GM12875 (cell line): Measurements from ENCODE around the gene CHAT.

ENCODE experiments used
- H3K4me3 ChIP-seq: one replicate; pipeline ENCODE4 v1.5.1; 2011; ENCODE audit warnings: low read depth, low read length, control low read depth
- TF ChIP-seq, protein P1 (sequence below): IDR thresholded peaks from 2 replicates; pipeline ENCODE4 v1.5.1; 2011; ENCODE audit warnings: low read depth, mild to moderate bottlenecking, control low read depth, inconsistent platforms, low read length, moderate library complexity, borderline replicate concordance; ENCODE audit not compliant: insufficient read depth

CHAT gene

DNA sequence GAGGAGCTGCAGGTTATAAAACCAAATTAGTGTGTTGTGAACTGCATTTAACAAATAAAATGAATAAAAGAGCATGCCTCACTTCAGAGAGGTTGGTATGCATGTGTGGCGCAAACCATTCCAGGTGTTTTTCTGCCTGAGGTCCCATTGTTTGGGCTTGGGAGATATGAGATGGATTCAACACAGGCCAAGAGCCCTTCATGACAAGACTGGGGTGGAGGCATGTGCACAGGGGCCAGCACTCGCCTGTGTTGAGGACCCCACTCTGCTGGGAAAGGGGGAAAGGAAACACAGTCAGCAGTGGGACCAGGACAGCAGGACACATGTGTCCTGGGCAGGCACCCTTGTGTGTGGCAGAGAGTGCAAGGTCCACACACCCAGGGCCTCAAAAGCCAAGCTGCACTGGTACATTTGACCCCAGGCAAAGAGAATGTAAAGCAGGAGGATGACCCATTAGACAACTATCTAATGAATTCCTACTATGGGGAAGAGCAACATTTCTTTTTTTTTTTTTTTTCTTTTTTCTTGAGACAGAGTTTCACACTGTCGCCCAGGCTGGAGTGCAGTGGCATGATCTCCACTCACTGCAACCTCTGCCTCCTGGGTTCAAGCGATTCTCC, 12.9 kb upstream of the CHAT start:
- TF ChIP-seq, protein P1, sequence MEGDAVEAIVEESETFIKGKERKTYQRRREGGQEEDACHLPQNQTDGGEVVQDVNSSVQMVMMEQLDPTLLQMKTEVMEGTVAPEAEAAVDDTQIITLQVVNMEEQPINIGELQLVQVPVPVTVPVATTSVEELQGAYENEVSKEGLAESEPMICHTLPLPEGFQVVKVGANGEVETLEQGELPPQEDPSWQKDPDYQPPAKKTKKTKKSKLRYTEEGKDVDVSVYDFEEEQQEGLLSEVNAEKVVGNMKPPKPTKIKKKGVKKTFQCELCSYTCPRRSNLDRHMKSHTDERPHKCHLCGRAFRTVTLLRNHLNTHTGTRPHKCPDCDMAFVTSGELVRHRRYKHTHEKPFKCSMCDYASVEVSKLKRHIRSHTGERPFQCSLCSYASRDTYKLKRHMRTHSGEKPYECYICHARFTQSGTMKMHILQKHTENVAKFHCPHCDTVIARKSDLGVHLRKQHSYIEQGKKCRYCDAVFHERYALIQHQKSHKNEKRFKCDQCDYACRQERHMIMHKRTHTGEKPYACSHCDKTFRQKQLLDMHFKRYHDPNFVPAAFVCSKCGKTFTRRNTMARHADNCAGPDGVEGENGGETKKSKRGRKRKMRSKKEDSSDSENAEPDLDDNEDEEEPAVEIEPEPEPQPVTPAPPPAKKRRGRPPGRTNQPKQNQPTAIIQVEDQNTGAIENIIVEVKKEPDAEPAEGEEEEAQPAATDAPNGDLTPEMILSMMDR = no peak
- no peak overlapping the region for H3K4me3 ChIP-seq

GRCh38 chr10:49601857-49602256, 12.0 kb upstream of the CHAT start:
- H3K4me3 ChIP-seq = no peak overlapping the region
- TF ChIP-seq, protein P1 = no peak

GRCh38 chr10:49602380-49603023, 11.3 kb upstream of the CHAT start:
- H3K4me3 ChIP-seq = no peak overlapping the region
- TF ChIP-seq, protein P1 = no peak

DNA sequence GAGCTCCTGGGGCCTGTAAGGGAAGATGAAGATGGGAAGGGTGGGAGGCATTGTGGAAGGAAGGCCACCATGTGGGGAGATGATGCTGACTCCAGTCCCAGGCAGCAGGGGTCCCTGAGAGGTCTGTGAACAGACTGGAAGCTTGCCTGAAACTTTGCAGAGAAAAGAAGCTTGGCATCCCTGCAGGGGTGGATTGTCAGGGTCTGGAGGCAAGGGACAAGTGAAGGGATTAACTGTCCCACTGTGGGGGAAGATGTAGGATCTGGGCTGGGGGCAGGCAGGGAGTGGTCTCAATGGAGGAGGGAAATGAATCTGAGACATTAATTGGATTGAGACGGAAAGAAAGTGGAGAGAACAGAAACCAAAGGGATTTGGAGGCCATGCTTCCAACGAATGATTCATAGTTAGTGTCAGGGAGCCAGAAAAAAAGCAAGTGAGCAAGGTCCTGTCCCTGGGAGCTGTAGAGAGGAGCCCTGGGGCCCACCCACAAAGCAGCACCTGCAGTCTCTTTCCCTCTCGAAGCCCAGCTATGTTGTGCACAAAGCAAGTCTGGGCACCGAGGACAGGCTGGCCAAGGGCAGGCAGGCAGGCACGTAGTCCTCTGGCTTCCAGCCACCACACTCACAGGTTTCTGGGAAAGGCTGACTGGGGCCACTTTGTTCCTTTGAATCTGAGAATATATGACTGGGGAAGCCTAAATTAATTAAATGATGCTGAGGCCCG, 8.5 kb upstream of the CHAT start:
- TF ChIP-seq, protein P1 = no peak
- no peak overlapping the region for H3K4me3 ChIP-seq

GRCh38 chr10:49605939-49606509, 7.8 kb upstream of the CHAT start:
- TF ChIP-seq, protein P1 = no peak
- H3K4me3 ChIP-seq = no peak overlapping the region

DNA sequence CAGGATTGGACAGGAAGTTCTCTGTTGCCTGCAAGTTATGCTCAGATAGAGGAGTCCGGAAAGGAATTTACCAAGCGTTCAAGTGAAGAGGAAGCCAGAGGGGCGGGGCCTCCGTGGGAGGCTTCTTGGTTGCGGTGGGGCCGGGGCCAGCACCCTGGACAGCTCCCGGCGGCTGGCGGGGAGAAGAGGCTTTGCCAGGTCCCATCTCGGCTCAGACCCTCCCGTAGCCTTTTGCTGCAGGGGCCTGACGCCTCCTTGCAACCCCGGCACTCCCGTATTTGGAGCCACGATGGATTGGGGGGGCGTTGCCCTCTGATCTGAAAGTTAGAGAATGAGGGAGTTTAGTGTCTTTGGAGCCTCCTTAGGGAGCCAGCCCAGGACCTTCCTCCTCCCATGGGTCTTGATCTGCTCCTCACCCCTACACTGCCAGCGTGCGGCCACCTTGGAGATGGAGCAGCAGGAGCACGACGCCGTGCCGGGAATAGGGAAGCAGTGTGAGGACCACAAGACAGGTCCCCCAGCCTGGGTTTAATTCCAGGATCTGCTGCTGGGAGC, 6.8 kb upstream of the CHAT start:
- TF ChIP-seq, protein P1 = no peak
- no peak overlapping the region for H3K4me3 ChIP-seq
